Heart left ventricle (tissue), 13 donors: ENCODE results near the gene CTNND2.

Experiments
- CTCF ChIP-seq, 12 donors: fragments of 200-600 bp; sonication (generic) in 4 of 12; IDR thresholded peaks; one replicate each; pipeline versions ENCODE4 v1.5.0 to v1.8.0; 2018 to 2022; ENCODE audit warnings: antibody characterized with exemption in 12 of 12, mild to moderate bottlenecking in 5 of 12
- POLR2A ChIP-seq, 2 donors: fragments of 450-650 bp; IDR thresholded peaks; one replicate each; pipeline ENCODE4 v1.6.1; 2017; ENCODE audit warnings: antibody characterized with exemption in 2 of 2, mild to moderate bottlenecking in 2 of 2, moderate library complexity in 2 of 2
- donor health status: ischemic (EF 13 %, LVEDD 7.1; RV severe dilation, severe dysfunction).
- donor health status: DM: no; HTN: yes; CAD: no.
- donor health status: DM: no; HTN: no; CAD: no.
- donor health status: ischemic (EF 25% LVEDD 6.9; RV normal size, moderate dysfunction).
- donor health status: ischemic (EF 25% LVEDD 5.7; RV mildly dilated, moderate dysfunction).
- donor health status: ischemic (EF 35%, LVEDD 5.7; RV mildly dilated, moderate dysfunction).
- donor health status: nonischemic (EF 11% LVEDD 7.7; RV severe dilation, severe dysfunction).
- donor health status: DM: yes; HTN: yes; CAD: no.
- donor health status: PGD.
- donor health status: ischemic (EF 29% LVEDD 5.4; RV normal size, mild dysfunction).
- donor health status: nonischemic (EF 23%, LVEDD 6.1; RV moderate dilation, normal function).

DNA sequence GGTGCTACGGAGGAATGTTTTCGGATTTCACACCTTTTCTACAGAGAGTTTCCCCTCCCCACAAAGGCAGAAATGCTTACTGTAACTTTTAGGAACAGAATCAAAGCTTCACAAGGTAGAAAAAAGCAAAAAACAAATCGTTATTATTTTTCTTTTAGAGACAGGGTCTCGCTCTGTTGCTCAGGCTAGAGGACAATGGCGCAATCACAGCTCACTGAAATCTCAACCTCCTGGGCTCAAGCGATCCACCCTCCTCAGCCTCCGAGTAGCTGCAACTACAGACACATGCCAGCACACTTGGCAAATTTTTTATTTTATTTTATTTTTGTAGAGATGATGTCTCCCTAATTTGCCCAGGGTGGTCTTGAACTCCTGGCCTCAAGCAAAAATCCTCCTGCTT is 394.5 kb downstream of the CTNND2 start:
- TF ChIP-seq POLR2A (IDR thresholded peaks at IDR 0.05) (no peak), CTCF (IDR thresholded peaks at IDR 0.05) (no peak)
